GM19438 (cell line): ENCODE measurements around the gene TEX35.

Experiments used
- ATAC-seq: cut with Tn5 transposase; IDR thresholded peaks from one replicate; pipeline ENCODE4 v1.9.1; 2021; ENCODE audit warnings: low read depth; ENCODE audit not compliant: unreplicated experiment

The TEX35 gene

DNA sequence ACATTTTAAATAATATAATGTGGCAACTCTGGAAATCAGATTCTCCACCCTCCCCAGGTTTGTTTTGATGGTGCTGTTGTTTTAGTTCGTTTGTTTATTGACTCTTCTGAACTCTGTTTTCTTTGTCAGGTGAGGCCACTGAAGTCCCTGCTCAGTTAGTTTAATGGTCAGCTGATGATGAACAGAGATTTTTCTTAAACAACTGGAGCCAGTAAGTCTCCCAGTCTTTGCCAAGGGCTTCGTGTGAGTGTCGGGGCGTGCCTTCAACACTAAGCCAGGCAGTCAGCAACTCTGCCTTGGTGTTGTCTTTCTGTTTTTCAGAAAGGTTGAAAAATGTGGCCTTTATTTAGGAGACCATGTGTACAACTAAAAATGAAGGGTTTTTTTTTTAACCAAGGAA lies 58.9 kb downstream of the TEX35 start:
- no peak for ATAC-seq
